Measurements from ENCODE around the gene NKX1-2.

Gene NKX1-2

GRCh38 chr10:124415210-124415609 lies 34.6 kb downstream of the NKX1-2 start:
- no peak for DNase-seq (ENCODE audit: low read depth)

- no peak for DNase-seq (ENCODE audit: low read depth)
Measured at GRCh38 chr10:124414076-124414475, 35.8 kb downstream of the NKX1-2 start.

- DNase-seq (ENCODE audit: low read depth), result no peak
Measured at GRCh38 chr10:124409696-124410095, 40.1 kb downstream of the NKX1-2 start.

- DNase-seq (ENCODE audit: low read depth), result no peak
Measured at GRCh38 chr10:124408357-124408756, 41.5 kb downstream of the NKX1-2 start.

GRCh38 chr10:124407456-124407855 lies 42.4 kb downstream of the NKX1-2 start:
- DNase-seq (ENCODE audit: low read depth), result no peak

- DNase-seq (ENCODE audit: low read depth), result peak; percentile 17
Measured at GRCh38 chr10:124403548-124403947, 46.3 kb downstream of the NKX1-2 start.

- DNase-seq (ENCODE audit: low read depth), result no peak
Measured at GRCh38 chr10:124402273-124402672, 47.6 kb downstream of the NKX1-2 start.

- DNase-seq (ENCODE audit: low read depth), result no peak
Measured at GRCh38 chr10:124401633-124402032, 48.2 kb downstream of the NKX1-2 start.

All from HS-27A (cell line).